ENCODE measurements around the gene PRKAR1B. TPM values are rescaled to one million over a fixed set of nuclear protein-coding genes. Genes with fewer than 3 reads are reported as not detected.

The PRKAR1B gene
- total and polyA plus RNA-seq, 10 of the 15 experiments (the other 5 are each of a cell fraction or from before 2014, with no cell fraction given) = 1.4 to 45.6 (median 19.3) TPM

DNA sequence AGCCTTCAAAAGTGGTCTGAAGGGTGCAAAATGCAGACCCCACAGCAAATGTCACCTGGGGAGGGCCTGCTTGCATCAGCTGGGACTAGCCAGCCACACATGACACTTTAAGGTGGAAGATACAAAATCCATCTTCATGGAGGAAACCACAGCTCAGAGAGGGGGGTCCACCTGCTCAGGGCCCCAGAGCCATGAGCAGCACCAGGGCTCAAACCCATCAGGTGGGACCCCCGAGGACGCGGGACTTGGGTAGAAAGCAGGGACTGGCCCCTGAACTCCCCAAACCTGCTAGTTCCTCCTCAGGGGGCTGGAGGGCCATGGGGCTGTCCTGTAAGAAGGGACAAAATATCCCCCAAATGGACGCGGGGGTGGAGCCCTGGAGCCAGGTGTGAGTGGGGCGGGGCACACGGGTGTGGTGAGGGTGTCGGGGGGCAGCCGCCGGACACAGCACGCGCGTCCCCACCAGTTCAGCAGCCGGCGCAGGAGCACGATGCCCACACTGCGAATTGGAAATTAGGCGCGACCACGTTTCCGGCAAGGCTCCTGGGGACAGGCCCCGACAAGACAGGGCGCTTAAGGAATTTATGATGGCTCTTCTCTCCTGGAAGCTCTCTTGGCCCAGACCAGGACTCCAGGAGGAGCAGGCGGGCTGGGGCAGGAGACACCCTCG is 215.5 kb downstream of the PRKAR1B start:
- intact Hi-C loops (cut with micrococcal nuclease; ENCODE audit: unreplicated experiment) = no loop called here
- FAIRE-seq (no peak), DNase-seq (ENCODE audit: low read depth, low spot score) (no peak), ATAC-seq (no peak)
- H3K4me2 ChIP-seq (ENCODE audit: control insufficient read depth, insufficient read depth) = no peak overlapping the region
- H3K9ac ChIP-seq (ENCODE audit: control insufficient read depth, insufficient read depth, low read length) = no peak overlapping the region
- no peaks in the 10 kb centered on the region for H3K9me3 ChIP-seq (replicated peaks; ENCODE audit: control insufficient read depth, insufficient read depth, low read length)
- POLR2A ChIA-PET = interaction anchor here (0.6 kb wide), 1 partner anchor 14 kb away, joined by 3 read pairs; no protein-coding TSS in a partner anchor
- WGBS (ENCODE audit: insufficient coverage, insufficient replicate concordance, low lambda C conversion rate, missing lambda C conversion rate) = 90% methylated on average over 24 of the region's 25 CpGs
- SMC1A ChIA-PET (ENCODE audit: uncharacterized antibody, unreplicated experiment) = no interaction called here
- in situ Hi-C loops (cut with MboI) = no loop called here
- no peaks in the 10 kb centered on the region for H3K4me1 ChIP-seq (ENCODE audit: control insufficient read depth, insufficient read depth, low read length)
- no peaks in the 10 kb centered on the region for H3K79me2 ChIP-seq (ENCODE audit: control insufficient read depth, insufficient read depth, low read length)
- no peak overlapping the region for H3K4me3 ChIP-seq
- CTCF ChIA-PET = no interaction called here
- no peak overlapping the region for H2AFZ ChIP-seq (ENCODE audit: control insufficient read depth, low read depth, low read length)
- H3K36me3 ChIP-seq (ENCODE audit: control insufficient read depth in 2 of 2, insufficient read depth in 2 of 2, low read length in 1 of 2) = no peaks in the 10 kb centered on the region; a peak in 2 of 4 replicates
- RAD21 ChIA-PET (ENCODE audit: unreplicated experiment) = no interaction called here
- no peak overlapping the region for H3K27ac ChIP-seq (ENCODE audit: control insufficient read depth, insufficient read depth)
- TF ChIP-seq NR2F1 (conservative IDR thresholded peaks at IDR 0.05) (no peak), BMI1 (IDR thresholded peaks at IDR 0.05; ENCODE audit: borderline replicate concordance) (no peak)
- H4K20me1 ChIP-seq (ENCODE audit: control insufficient read depth, insufficient read depth) = no peaks in the 10 kb centered on the region
- no peaks in the 10 kb centered on the region for H3K27me3 ChIP-seq (replicated peaks in 1 of 2; ENCODE audit: control insufficient read depth in 2 of 2, insufficient read depth in 2 of 2, low read length in 1 of 2)
- BruUV-seq (replicated peaks) = no TSS peak

DNA sequence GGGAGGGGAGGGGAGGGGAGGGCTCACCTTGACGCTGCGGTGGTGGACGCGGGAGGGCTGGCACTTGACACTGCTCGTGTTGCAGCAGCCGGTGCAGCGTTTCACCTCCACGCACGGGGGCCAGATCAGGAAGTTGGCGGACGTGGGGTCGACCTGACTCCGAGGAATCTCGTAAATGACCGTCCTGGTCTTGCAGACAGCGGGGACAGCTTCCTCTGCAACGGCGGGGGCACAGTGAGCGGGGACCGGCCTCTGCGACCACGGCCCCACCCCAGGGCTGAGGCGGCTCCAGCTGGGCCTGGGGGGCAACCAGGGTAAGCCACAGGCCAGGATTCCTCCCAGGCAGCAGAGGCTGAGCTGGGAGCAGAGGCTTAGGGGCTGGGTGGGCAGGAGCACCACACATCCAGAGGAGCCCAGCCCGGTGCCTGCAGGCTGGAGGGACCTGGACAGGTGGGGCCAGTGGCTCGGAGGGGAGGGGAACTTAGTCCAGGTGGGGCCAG is 216.2 kb downstream of the PRKAR1B start:
- ATAC-seq = no peak
- H2AFZ ChIP-seq (ENCODE audit: control insufficient read depth, low read depth, low read length) = no peak overlapping the region
- TF ChIP-seq, protein P1, sequence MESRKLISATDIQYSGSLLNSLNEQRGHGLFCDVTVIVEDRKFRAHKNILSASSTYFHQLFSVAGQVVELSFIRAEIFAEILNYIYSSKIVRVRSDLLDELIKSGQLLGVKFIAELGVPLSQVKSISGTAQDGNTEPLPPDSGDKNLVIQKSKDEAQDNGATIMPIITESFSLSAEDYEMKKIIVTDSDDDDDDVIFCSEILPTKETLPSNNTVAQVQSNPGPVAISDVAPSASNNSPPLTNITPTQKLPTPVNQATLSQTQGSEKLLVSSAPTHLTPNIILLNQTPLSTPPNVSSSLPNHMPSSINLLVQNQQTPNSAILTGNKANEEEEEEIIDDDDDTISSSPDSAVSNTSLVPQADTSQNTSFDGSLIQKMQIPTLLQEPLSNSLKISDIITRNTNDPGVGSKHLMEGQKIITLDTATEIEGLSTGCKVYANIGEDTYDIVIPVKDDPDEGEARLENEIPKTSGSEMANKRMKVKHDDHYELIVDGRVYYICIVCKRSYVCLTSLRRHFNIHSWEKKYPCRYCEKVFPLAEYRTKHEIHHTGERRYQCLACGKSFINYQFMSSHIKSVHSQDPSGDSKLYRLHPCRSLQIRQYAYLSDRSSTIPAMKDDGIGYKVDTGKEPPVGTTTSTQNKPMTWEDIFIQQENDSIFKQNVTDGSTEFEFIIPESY (IDR thresholded peaks at IDR 0.05) = no peak
- TF ChIP-seq, protein P2, sequence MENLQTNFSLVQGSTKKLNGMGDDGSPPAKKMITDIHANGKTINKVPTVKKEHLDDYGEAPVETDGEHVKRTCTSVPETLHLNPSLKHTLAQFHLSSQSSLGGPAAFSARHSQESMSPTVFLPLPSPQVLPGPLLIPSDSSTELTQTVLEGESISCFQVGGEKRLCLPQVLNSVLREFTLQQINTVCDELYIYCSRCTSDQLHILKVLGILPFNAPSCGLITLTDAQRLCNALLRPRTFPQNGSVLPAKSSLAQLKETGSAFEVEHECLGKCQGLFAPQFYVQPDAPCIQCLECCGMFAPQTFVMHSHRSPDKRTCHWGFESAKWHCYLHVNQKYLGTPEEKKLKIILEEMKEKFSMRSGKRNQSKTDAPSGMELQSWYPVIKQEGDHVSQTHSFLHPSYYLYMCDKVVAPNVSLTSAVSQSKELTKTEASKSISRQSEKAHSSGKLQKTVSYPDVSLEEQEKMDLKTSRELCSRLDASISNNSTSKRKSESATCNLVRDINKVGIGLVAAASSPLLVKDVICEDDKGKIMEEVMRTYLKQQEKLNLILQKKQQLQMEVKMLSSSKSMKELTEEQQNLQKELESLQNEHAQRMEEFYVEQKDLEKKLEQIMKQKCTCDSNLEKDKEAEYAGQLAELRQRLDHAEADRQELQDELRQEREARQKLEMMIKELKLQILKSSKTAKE (IDR thresholded peaks at IDR 0.05; ENCODE audit: low read depth, poor library complexity, severe bottlenecking) = no peak
- TF ChIP-seq, protein P3, sequence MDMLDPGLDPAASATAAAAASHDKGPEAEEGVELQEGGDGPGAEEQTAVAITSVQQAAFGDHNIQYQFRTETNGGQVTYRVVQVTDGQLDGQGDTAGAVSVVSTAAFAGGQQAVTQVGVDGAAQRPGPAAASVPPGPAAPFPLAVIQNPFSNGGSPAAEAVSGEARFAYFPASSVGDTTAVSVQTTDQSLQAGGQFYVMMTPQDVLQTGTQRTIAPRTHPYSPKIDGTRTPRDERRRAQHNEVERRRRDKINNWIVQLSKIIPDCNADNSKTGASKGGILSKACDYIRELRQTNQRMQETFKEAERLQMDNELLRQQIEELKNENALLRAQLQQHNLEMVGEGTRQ (IDR thresholded peaks at IDR 0.05; ENCODE audit: borderline replicate concordance, low read depth, low read length) = no peak
- TF ChIP-seq FOXM1 (IDR thresholded peaks at IDR 0.05; ENCODE audit: low read depth, low read length) = no peak
- no peak for TF ChIP-seq NR2F1 (conservative IDR thresholded peaks at IDR 0.05)
- TF ChIP-seq PAX5 (IDR thresholded peaks at IDR 0.05; ENCODE audit: borderline replicate concordance, low read depth, low read length) = no peak
- TF ChIP-seq RAD21 (IDR thresholded peaks at IDR 0.05; ENCODE audit: insufficient read depth, low read depth, low read length) = no peak
- intact Hi-C loops (cut with micrococcal nuclease; ENCODE audit: unreplicated experiment) (no loop called here), in situ Hi-C loops (cut with MboI) (no loop called here)
- H3K79me2 ChIP-seq (ENCODE audit: control insufficient read depth, insufficient read depth, low read length) = no peaks in the 10 kb centered on the region
- no peaks in the 10 kb centered on the region; a peak in 2 of 4 replicates for H3K36me3 ChIP-seq (ENCODE audit: control insufficient read depth in 2 of 2, insufficient read depth in 2 of 2, low read length in 1 of 2)
- POLR2A ChIA-PET = no interaction called here
- FAIRE-seq = no peak
- BruUV-seq (replicated peaks) = no TSS peak
- no peak for DNase-seq (ENCODE audit: low read depth, low spot score)
- CTCF ChIA-PET = no interaction called here
- no peak overlapping the region for H3K4me3 ChIP-seq
- RAD21 ChIA-PET (ENCODE audit: unreplicated experiment) = no interaction called here
- no peak overlapping the region for H3K9ac ChIP-seq (ENCODE audit: control insufficient read depth, insufficient read depth, low read length)
- no peaks in the 10 kb centered on the region for H4K20me1 ChIP-seq (ENCODE audit: control insufficient read depth, insufficient read depth)
- no peak overlapping the region for H3K27ac ChIP-seq (ENCODE audit: control insufficient read depth, insufficient read depth)
- H3K27me3 ChIP-seq (replicated peaks in 1 of 2; ENCODE audit: control insufficient read depth in 2 of 2, insufficient read depth in 2 of 2, low read length in 1 of 2) = no peaks in the 10 kb centered on the region
- no peaks in the 10 kb centered on the region for H3K4me1 ChIP-seq (ENCODE audit: control insufficient read depth, insufficient read depth, low read length)
- WGBS (ENCODE audit: insufficient coverage, insufficient replicate concordance, low lambda C conversion rate, missing lambda C conversion rate) = 88% methylated on average over 23 of the region's 25 CpGs
- H3K4me2 ChIP-seq (ENCODE audit: control insufficient read depth, insufficient read depth) = no peak overlapping the region
- SMC1A ChIA-PET (ENCODE audit: uncharacterized antibody, unreplicated experiment) = no interaction called here
- no peaks in the 10 kb centered on the region for H3K9me3 ChIP-seq (replicated peaks; ENCODE audit: control insufficient read depth, insufficient read depth, low read length)

Measured in GM12878 (cell line).